Kidney (tissue), 14 donors: ENCODE results near the gene SLC25A34. TPM values are rescaled to one million over a fixed set of nuclear protein-coding genes. Genes with fewer than 3 reads are reported as not detected.

Experiments
- DNase-seq, 5 donors: peaks; one replicate each; pipeline ENCODE4 v3.0.0-alpha.2; 2013 to 2020
- FAIRE-seq: peaks from 2 replicates; lab custom pipeline; 2012; peaks lifted over from hg19 to GRCh38; lab: Jason Lieb, UNC
- H3K27ac ChIP-seq, 2 donors: one replicate each; pipeline ENCODE4 v1.7.0; 2013; ENCODE audit warnings: low read depth in 2 of 2, low read length in 2 of 2, inconsistent platforms in 1 of 2
- H3K27me3 ChIP-seq: one replicate; pipeline ENCODE4 v1.7.1; 2013; ENCODE audit warnings: low read length, inconsistent platforms; ENCODE audit not compliant: control insufficient read depth, insufficient read depth
- H3K36me3 ChIP-seq, 3 donors: one replicate each; pipeline versions ENCODE4 v1.7.0 to v1.7.1; 2013; ENCODE audit warnings: low read length in 3 of 3, control low read depth in 1 of 3, inconsistent platforms in 1 of 3; ENCODE audit not compliant: insufficient read depth in 3 of 3, control insufficient read depth in 2 of 3
- H3K4me1 ChIP-seq, 3 donors: one replicate each; pipeline versions ENCODE4 v1.7.0 to v1.7.1; 2013; ENCODE audit warnings: low read length in 3 of 3, inconsistent platforms in 1 of 3, low read depth in 1 of 3; ENCODE audit not compliant: control insufficient read depth in 2 of 3, insufficient read depth in 2 of 3
- H3K4me3 ChIP-seq, 3 donors: one replicate each; pipeline versions ENCODE4 v1.7.0 to v1.8.1; 2013; ENCODE audit warnings: low read length in 3 of 3, control low read depth in 1 of 3, inconsistent platforms in 1 of 3
- H3K9ac ChIP-seq, 3 donors: one replicate each; pipeline versions ENCODE4 v1.7.0 to v1.7.1; 2013; ENCODE audit warnings: low read length in 3 of 3, control low read depth in 1 of 3, inconsistent platforms in 1 of 3
- H3K9me3 ChIP-seq, 3 donors: one replicate each; pipeline versions ENCODE4 v1.7.0 to v1.7.1; 2013; ENCODE audit warnings: low read length in 3 of 3, control low read depth in 1 of 3, inconsistent platforms in 1 of 3; ENCODE audit not compliant: control insufficient read depth in 2 of 3, insufficient read depth in 1 of 3
- CTCF ChIP-seq: IDR thresholded peaks from 3 replicates; pipeline ENCODE4 v1.5.1; 2012; ENCODE audit warnings: mild to moderate bottlenecking, moderate library complexity, borderline replicate concordance; ENCODE audit not compliant: insufficient read depth; ENCODE audit errors: extremely low read depth
- intact Hi-C: fragments of 100-400 bp; cut with DNase I; formaldehyde crosslinking; loops from one replicate; pipeline ENCODE4 v1.11.1; 2022
- polyA plus RNA-seq: library from polyadenylated mRNA; stranded (reverse); fragments of 350-450 nt; fragmentation: Illumina TruSeq; extraction: RNeasy Lipid Tissue Mini Kit (QIAGEN cat#74804); gene quantifications from one replicate; pipeline ENCODE4 v1.2.3, GENCODE V29; 2014; ENCODE audit warnings: low read depth, low replicate concordance; ENCODE audit not compliant: insufficient read depth
- total RNA-seq: library from RNA; stranded (reverse); fragmentation: NEBNext Ultra II Directional; extraction: Animal tissue kit (Norgen Biotek cat#: 25700); gene quantifications from one replicate; pipeline ENCODE4 v1.2.1, GENCODE V29; 2021
- donor health status: control.
- donor health status: control.
- donor health status: control.
- donor health status: control.
- donor health status: control.
- donor health status: DM: yes; HTN: yes; CAD: no.
- donor health status: Normal renal cell carcinoma (clear cell type).

The SLC25A34 gene
- total and polyA plus RNA-seq, 2 donors from 2014 or later = 1.5 to 12.2 TPM

GRCh38 chr1:15730423-15730822, 5.6 kb upstream of the SLC25A34 start:
- FAIRE-seq (no peak), DNase-seq (no peak)
- peaks cover 0 to 58% (median 21%) of the 10 kb centered on the region in 3 donors for H3K36me3 ChIP-seq

GRCh38 chr1:15730936-15731335, 5.1 kb upstream of the SLC25A34 start:
- Histone ChIP-seq H3K36me3 (peaks cover 0 to 53% (median 19%) of the 10 kb centered on the region in 3 donors), H3K27me3 (no peaks in the 10 kb centered on the region), H3K9me3 (no peaks in the 10 kb centered on the region), H3K4me1 (peaks cover 0 to 10% (median 6%) of the 10 kb centered on the region in 3 donors), H3K9ac (no peak overlapping the region), H3K27ac (no peak overlapping the region), H3K4me3 (no peak overlapping the region)
- DNase-seq (no peak), FAIRE-seq (no peak)
- TF ChIP-seq CTCF = no peak
- intact Hi-C loops = no loop called here

More at GRCh38 chr1:15730423-15730822, 5.6 kb upstream of the SLC25A34 start:
- H3K9ac ChIP-seq = no peak overlapping the region
- no peaks in the 10 kb centered on the region for H3K9me3 ChIP-seq
- H3K27ac ChIP-seq = no peak overlapping the region
- TF ChIP-seq CTCF = no peak
- intact Hi-C loops = no loop called here
- peaks cover 0 to 8% (median 2%) of the 10 kb centered on the region in 3 donors for H3K4me1 ChIP-seq
- H3K27me3 ChIP-seq = no peaks in the 10 kb centered on the region
- H3K4me3 ChIP-seq = no peak overlapping the region

- Histone ChIP-seq H3K9me3 (no peaks in the 10 kb centered on the region), H3K9ac (no peak overlapping the region), H3K4me1 (peaks cover 0 to 16% (median 14%) of the 10 kb centered on the region in 3 donors), H3K27me3 (no peaks in the 10 kb centered on the region), H3K4me3 (no peak overlapping the region), H3K36me3 (peaks cover 0 to 43% (median 17%) of the 10 kb centered on the region in 3 donors), H3K27ac (no peak overlapping the region)
- DNase-seq (no peak), FAIRE-seq (no peak)
- intact Hi-C loops = no loop called here
- TF ChIP-seq CTCF = no peak
These were observed 4.0 kb upstream of the SLC25A34 start for GRCh38 chr1:15731735-15732685.
